ENCODE measurements around the gene ITPR1.

Gene ITPR1

GRCh38 chr3:4853749-4854140, 360.6 kb downstream of the ITPR1 start:
- no peaks in the 10 kb centered on the region for H3K27me3 ChIP-seq (ENCODE audit: control insufficient read depth in 1 of 2, insufficient read depth in 2 of 2, low read length in 2 of 2)
- no peaks in the 10 kb centered on the region for H3K36me3 ChIP-seq (ENCODE audit: insufficient read depth, low read length)
- H3K9me3 ChIP-seq (ENCODE audit: low read length) = no peaks in the 10 kb centered on the region
- no peak overlapping the region for H3K9ac ChIP-seq (ENCODE audit: low read length)
- H3K4me1 ChIP-seq (ENCODE audit: insufficient read depth, low read length) = no peaks in the 10 kb centered on the region
- H3K27ac ChIP-seq (ENCODE audit: low read depth, low read length) = no peak overlapping the region
- no peak overlapping the region for H3K4me3 ChIP-seq (ENCODE audit: low read depth in 1 of 2, low read length in 2 of 2)

GRCh38 chr3:4855676-4856075, 362.5 kb downstream of the ITPR1 start:
- no peaks in the 10 kb centered on the region for H3K27me3 ChIP-seq (ENCODE audit: control insufficient read depth in 1 of 2, insufficient read depth in 2 of 2, low read length in 2 of 2)
- no peak overlapping the region for H3K9ac ChIP-seq (ENCODE audit: low read length)
- no peaks in the 10 kb centered on the region for H3K36me3 ChIP-seq (ENCODE audit: insufficient read depth, low read length)
- H3K4me1 ChIP-seq (ENCODE audit: insufficient read depth, low read length) = no peaks in the 10 kb centered on the region
- H3K9me3 ChIP-seq (ENCODE audit: low read length) = no peaks in the 10 kb centered on the region
- H3K27ac ChIP-seq (ENCODE audit: low read depth, low read length) = no peak overlapping the region
- no peak overlapping the region for H3K4me3 ChIP-seq (ENCODE audit: low read depth in 1 of 2, low read length in 2 of 2)

- Histone ChIP-seq H3K9me3 (ENCODE audit: low read length) (no peaks in the 10 kb centered on the region), H3K9ac (ENCODE audit: low read length) (no peak overlapping the region), H3K4me3 (ENCODE audit: low read depth in 1 of 2, low read length in 2 of 2) (no peak overlapping the region), H3K4me1 (ENCODE audit: insufficient read depth, low read length) (no peaks in the 10 kb centered on the region), H3K27ac (ENCODE audit: low read depth, low read length) (no peak overlapping the region), H3K27me3 (ENCODE audit: control insufficient read depth in 1 of 2, insufficient read depth in 2 of 2, low read length in 2 of 2) (no peaks in the 10 kb centered on the region), H3K36me3 (ENCODE audit: insufficient read depth, low read length) (no peaks in the 10 kb centered on the region)
Measured at GRCh38 chr3:4856136-4856535, 363.0 kb downstream of the ITPR1 start.

GRCh38 chr3:4856564-4856963, 363.4 kb downstream of the ITPR1 start:
- Histone ChIP-seq H3K27me3 (ENCODE audit: control insufficient read depth in 1 of 2, insufficient read depth in 2 of 2, low read length in 2 of 2) (no peaks in the 10 kb centered on the region), H3K27ac (ENCODE audit: low read depth, low read length) (no peak overlapping the region), H3K36me3 (ENCODE audit: insufficient read depth, low read length) (no peaks in the 10 kb centered on the region), H3K4me3 (ENCODE audit: low read depth in 1 of 2, low read length in 2 of 2) (no peak overlapping the region), H3K9me3 (ENCODE audit: low read length) (no peaks in the 10 kb centered on the region), H3K9ac (ENCODE audit: low read length) (no peak overlapping the region), H3K4me1 (ENCODE audit: insufficient read depth, low read length) (no peaks in the 10 kb centered on the region)

- Histone ChIP-seq H3K4me1 (ENCODE audit: insufficient read depth, low read length) (no peaks in the 10 kb centered on the region), H3K9ac (ENCODE audit: low read length) (no peak overlapping the region), H3K9me3 (ENCODE audit: low read length) (no peaks in the 10 kb centered on the region), H3K27me3 (ENCODE audit: control insufficient read depth in 1 of 2, insufficient read depth in 2 of 2, low read length in 2 of 2) (no peaks in the 10 kb centered on the region), H3K27ac (ENCODE audit: low read depth, low read length) (no peak overlapping the region), H3K36me3 (ENCODE audit: insufficient read depth, low read length) (no peaks in the 10 kb centered on the region), H3K4me3 (ENCODE audit: low read depth in 1 of 2, low read length in 2 of 2) (no peak overlapping the region)
Measured at GRCh38 chr3:4856986-4857385, 363.8 kb downstream of the ITPR1 start.

- H3K9me3 ChIP-seq (ENCODE audit: low read length) = no peaks in the 10 kb centered on the region
- no peak overlapping the region for H3K9ac ChIP-seq (ENCODE audit: low read length)
- no peak overlapping the region for H3K4me3 ChIP-seq (ENCODE audit: low read depth in 1 of 2, low read length in 2 of 2)
- no peak overlapping the region for H3K27ac ChIP-seq (ENCODE audit: low read depth, low read length)
- H3K36me3 ChIP-seq (ENCODE audit: insufficient read depth, low read length) = no peaks in the 10 kb centered on the region
- no peaks in the 10 kb centered on the region for H3K27me3 ChIP-seq (ENCODE audit: control insufficient read depth in 1 of 2, insufficient read depth in 2 of 2, low read length in 2 of 2)
- H3K4me1 ChIP-seq (ENCODE audit: insufficient read depth, low read length) = no peaks in the 10 kb centered on the region
Measured at GRCh38 chr3:4859788-4860187, 366.6 kb downstream of the ITPR1 start.

GRCh38 chr3:4862973-4863372, 369.8 kb downstream of the ITPR1 start:
- H3K4me3 ChIP-seq (ENCODE audit: low read depth in 1 of 2, low read length in 2 of 2) = no peak overlapping the region
- no peaks in the 10 kb centered on the region for H3K36me3 ChIP-seq (ENCODE audit: insufficient read depth, low read length)
- no peak overlapping the region for H3K9ac ChIP-seq (ENCODE audit: low read length)
- H3K27ac ChIP-seq (ENCODE audit: low read depth, low read length) = no peak overlapping the region
- no peaks in the 10 kb centered on the region for H3K9me3 ChIP-seq (ENCODE audit: low read length)
- no peaks in the 10 kb centered on the region for H3K27me3 ChIP-seq (ENCODE audit: control insufficient read depth in 1 of 2, insufficient read depth in 2 of 2, low read length in 2 of 2)
- H3K4me1 ChIP-seq (ENCODE audit: insufficient read depth, low read length) = peaks cover 14% of the 10 kb centered on the region

GRCh38 chr3:4864503-4864902, 371.4 kb downstream of the ITPR1 start:
- Histone ChIP-seq H3K9me3 (ENCODE audit: low read length) (no peaks in the 10 kb centered on the region), H3K4me3 (ENCODE audit: low read depth in 1 of 2, low read length in 2 of 2) (no peak overlapping the region), H3K27me3 (ENCODE audit: control insufficient read depth in 1 of 2, insufficient read depth in 2 of 2, low read length in 2 of 2) (no peaks in the 10 kb centered on the region), H3K36me3 (ENCODE audit: insufficient read depth, low read length) (no peaks in the 10 kb centered on the region), H3K4me1 (ENCODE audit: insufficient read depth, low read length) (peaks cover 15% of the 10 kb centered on the region), H3K27ac (ENCODE audit: low read depth, low read length) (no peak overlapping the region), H3K9ac (ENCODE audit: low read length) (no peak overlapping the region)

GRCh38 chr3:4865714-4866113, 372.6 kb downstream of the ITPR1 start:
- H3K9ac ChIP-seq (ENCODE audit: low read length) = no peak overlapping the region
- H3K27ac ChIP-seq (ENCODE audit: low read depth, low read length) = no peak overlapping the region
- no peaks in the 10 kb centered on the region for H3K27me3 ChIP-seq (ENCODE audit: control insufficient read depth in 1 of 2, insufficient read depth in 2 of 2, low read length in 2 of 2)
- H3K4me1 ChIP-seq (ENCODE audit: insufficient read depth, low read length) = peaks cover 15% of the 10 kb centered on the region
- no peak overlapping the region for H3K4me3 ChIP-seq (ENCODE audit: low read depth in 1 of 2, low read length in 2 of 2)
- no peaks in the 10 kb centered on the region for H3K9me3 ChIP-seq (ENCODE audit: low read length)
- no peaks in the 10 kb centered on the region for H3K36me3 ChIP-seq (ENCODE audit: insufficient read depth, low read length)

- H3K27ac ChIP-seq (ENCODE audit: low read depth, low read length) = peak overlapping the region; percentile 97
- H3K4me3 ChIP-seq (ENCODE audit: low read depth in 1 of 2, low read length in 2 of 2) = no peak overlapping the region
- no peaks in the 10 kb centered on the region for H3K9me3 ChIP-seq (ENCODE audit: low read length)
- no peaks in the 10 kb centered on the region for H3K27me3 ChIP-seq (ENCODE audit: control insufficient read depth in 1 of 2, insufficient read depth in 2 of 2, low read length in 2 of 2)
- H3K4me1 ChIP-seq (ENCODE audit: insufficient read depth, low read length) = peaks cover 15% of the 10 kb centered on the region
- H3K36me3 ChIP-seq (ENCODE audit: insufficient read depth, low read length) = no peaks in the 10 kb centered on the region
- H3K9ac ChIP-seq (ENCODE audit: low read length) = peak overlapping the region; percentile 4
Measured at GRCh38 chr3:4866866-4867265, 373.7 kb downstream of the ITPR1 start.

GRCh38 chr3:4877173-4877787, 384.1 kb downstream of the ITPR1 start:
- no peaks in the 10 kb centered on the region for H3K4me1 ChIP-seq (ENCODE audit: insufficient read depth, low read length)
- H3K27ac ChIP-seq (ENCODE audit: low read depth, low read length) = no peak overlapping the region
- H3K9ac ChIP-seq (ENCODE audit: low read length) = no peak overlapping the region
- H3K36me3 ChIP-seq (ENCODE audit: insufficient read depth, low read length) = no peaks in the 10 kb centered on the region
- H3K4me3 ChIP-seq (ENCODE audit: low read depth in 1 of 2, low read length in 2 of 2) = no peak overlapping the region
- H3K9me3 ChIP-seq (ENCODE audit: low read length) = no peaks in the 10 kb centered on the region
- H3K27me3 ChIP-seq (ENCODE audit: control insufficient read depth in 1 of 2, insufficient read depth in 2 of 2, low read length in 2 of 2) = no peaks in the 10 kb centered on the region

- H3K9me3 ChIP-seq (ENCODE audit: low read length) = no peaks in the 10 kb centered on the region
- H3K9ac ChIP-seq (ENCODE audit: low read length) = no peak overlapping the region
- H3K4me3 ChIP-seq (ENCODE audit: low read depth in 1 of 2, low read length in 2 of 2) = no peak overlapping the region
- no peaks in the 10 kb centered on the region for H3K36me3 ChIP-seq (ENCODE audit: insufficient read depth, low read length)
- peaks cover 11% of the 10 kb centered on the region for H3K4me1 ChIP-seq (ENCODE audit: insufficient read depth, low read length)
- no peak overlapping the region for H3K27ac ChIP-seq (ENCODE audit: low read depth, low read length)
- H3K27me3 ChIP-seq (ENCODE audit: control insufficient read depth in 1 of 2, insufficient read depth in 2 of 2, low read length in 2 of 2) = no peaks in the 10 kb centered on the region
Measured at GRCh38 chr3:4880850-4881249, 387.7 kb downstream of the ITPR1 start.
